ENCODE measurements around the gene LATS1.
"Not testable (repeated sequence)": the region's sequence is repeated elsewhere in the genome, so short reads cannot be mapped to it uniquely, and the experiment has no call there.

Gene LATS1

GRCh38 chr6:149751239-149751638, 33.3 kb upstream of the LATS1 start:
- Histone ChIP-seq H3K36me3 (ENCODE audit: control insufficient read depth in 1 of 2, insufficient read depth in 2 of 2, low read length in 2 of 2) (no peaks in the 10 kb centered on the region), H3K27me3 (ENCODE audit: low read depth, low read length) (no peaks in the 10 kb centered on the region), H3K27ac (ENCODE audit: low read length) (no peak overlapping the region), H3K4me1 (ENCODE audit: control insufficient read depth in 1 of 2, insufficient read depth in 2 of 2, low read length in 2 of 2) (peaks cover 0 to 24% of the 10 kb centered on the region in 2 donors), H3K4me3 (ENCODE audit: low read depth in 1 of 2, low read length in 2 of 2) (peak overlapping the region in 1 of 2 donors; percentile 99), H3K9me3 (ENCODE audit: control insufficient read depth in 1 of 2, low read length in 2 of 2) (no peaks in the 10 kb centered on the region)

DNA sequence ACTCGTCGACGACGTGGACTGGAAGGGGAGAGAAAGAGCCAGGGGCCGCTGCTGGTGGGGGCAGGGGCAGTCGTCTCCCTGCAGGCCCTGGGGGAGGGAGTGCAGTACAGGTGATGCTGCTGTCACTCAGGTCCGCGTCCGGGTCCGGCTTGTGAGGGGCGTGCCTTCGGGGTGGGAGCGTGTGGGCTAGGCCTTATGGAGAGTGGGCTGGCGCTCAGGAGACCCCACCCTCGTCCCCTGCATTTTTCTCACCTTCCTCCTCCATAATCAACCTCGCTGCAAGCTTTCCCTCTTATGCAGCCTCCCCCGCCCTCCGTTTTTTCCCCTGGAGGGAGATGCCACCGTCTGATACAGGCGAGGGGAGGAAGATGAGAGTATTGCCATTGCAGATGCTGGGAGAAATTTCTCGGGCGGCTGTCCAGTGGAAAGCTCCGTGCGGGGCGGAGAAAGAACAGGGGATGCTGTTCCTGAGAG, 32.3 kb upstream of the LATS1 start:
- no peaks in the 10 kb centered on the region for H3K27me3 ChIP-seq (ENCODE audit: low read depth, low read length)
- no peaks in the 10 kb centered on the region for H3K36me3 ChIP-seq (ENCODE audit: control insufficient read depth in 1 of 2, insufficient read depth in 2 of 2, low read length in 2 of 2)
- peaks cover 0 to 31% of the 10 kb centered on the region in 2 donors for H3K4me1 ChIP-seq (ENCODE audit: control insufficient read depth in 1 of 2, insufficient read depth in 2 of 2, low read length in 2 of 2)
- H3K9me3 ChIP-seq (ENCODE audit: control insufficient read depth in 1 of 2, low read length in 2 of 2) = no peaks in the 10 kb centered on the region
- peak overlapping the region; percentile 82 to 99 for H3K4me3 ChIP-seq (ENCODE audit: low read depth in 1 of 2, low read length in 2 of 2)
- H3K27ac ChIP-seq (ENCODE audit: low read length) = peak overlapping the region; percentile 72

GRCh38 chr6:149749594-149750135, 31.8 kb upstream of the LATS1 start, which contains the start of gene PCMT1:
TSS of gene PCMT1 (plus strand) at chr6:149749741. CDS start at chr6:149749902, 161 bp downstream.
- no peaks in the 10 kb centered on the region for H3K27me3 ChIP-seq (ENCODE audit: low read depth, low read length)
- H3K9me3 ChIP-seq (ENCODE audit: control insufficient read depth in 1 of 2, low read length in 2 of 2) = no peaks in the 10 kb centered on the region

DNA sequence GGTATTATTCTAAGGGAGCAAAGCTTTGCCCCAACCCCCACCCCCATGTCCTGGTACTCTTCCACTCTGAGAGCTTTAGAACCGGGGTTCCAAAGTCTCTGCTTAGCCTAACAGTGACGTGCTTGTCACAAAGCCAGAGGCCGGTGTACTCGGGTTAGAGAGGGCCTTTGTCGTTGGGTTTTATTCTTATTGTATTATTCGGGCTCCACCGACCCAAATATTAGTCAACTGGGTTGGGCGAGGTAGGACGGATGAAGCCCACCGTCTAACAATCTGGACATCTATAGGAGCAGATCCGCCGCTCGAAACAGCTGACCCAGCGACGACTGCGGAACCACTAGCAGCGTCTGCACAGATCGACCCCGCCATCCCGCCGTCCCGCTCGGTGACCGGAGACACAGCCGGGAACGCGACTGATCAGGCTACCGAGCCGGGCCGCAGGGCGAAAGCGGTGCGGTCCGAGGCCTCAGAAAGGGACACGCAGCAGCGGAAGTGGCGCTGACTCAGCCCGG, 31.2 kb upstream of the LATS1 start:
- not testable (repeated sequence) for H3K9me3 ChIP-seq (ENCODE audit: control insufficient read depth in 1 of 2, low read length in 2 of 2); H3K27me3 ChIP-seq (ENCODE audit: low read depth, low read length); H3K36me3 ChIP-seq (ENCODE audit: control insufficient read depth in 1 of 2, insufficient read depth in 2 of 2, low read length in 2 of 2)
- Histone ChIP-seq H3K27ac (ENCODE audit: low read length) (peak overlapping the region; percentile 72), H3K4me1 (ENCODE audit: control insufficient read depth in 1 of 2, insufficient read depth in 2 of 2, low read length in 2 of 2) (peaks cover 0 to 34% of the 10 kb centered on the region in 2 donors), H3K4me3 (ENCODE audit: low read depth in 1 of 2, low read length in 2 of 2) (peak overlapping the region; percentile 82 to 99)

More at GRCh38 chr6:149749594-149750135, 31.8 kb upstream of the LATS1 start, which contains the start of gene PCMT1:
- peaks cover 0 to 34% of the 10 kb centered on the region in 2 donors for H3K4me1 ChIP-seq (ENCODE audit: control insufficient read depth in 1 of 2, insufficient read depth in 2 of 2, low read length in 2 of 2)
- peak within 1 kb of the TSS; percentile 72 for H3K27ac ChIP-seq (ENCODE audit: low read length)
- no peaks in the 10 kb centered on the region for H3K36me3 ChIP-seq (ENCODE audit: control insufficient read depth in 1 of 2, insufficient read depth in 2 of 2, low read length in 2 of 2)
- H3K4me3 ChIP-seq (ENCODE audit: low read depth in 1 of 2, low read length in 2 of 2) = peak within 1 kb of the TSS; percentile 82 to 99

GRCh38 chr6:149746147-149746946, 28.4 kb upstream of the LATS1 start, which contains the start of gene NUP43:
TSS of gene NUP43 (minus strand) at chr6:149746529. CDS start at chr6:149746495, 34 bp downstream.
- Histone ChIP-seq H3K27ac (ENCODE audit: low read length) (peak within 1 kb of the TSS; percentile 74), H3K4me1 (ENCODE audit: control insufficient read depth in 1 of 2, insufficient read depth in 2 of 2, low read length in 2 of 2) (peaks cover 0 to 26% of the 10 kb centered on the region in 2 donors), H3K27me3 (ENCODE audit: low read depth, low read length) (no peaks in the 10 kb centered on the region), H3K36me3 (ENCODE audit: control insufficient read depth in 1 of 2, insufficient read depth in 2 of 2, low read length in 2 of 2) (peaks cover 4 to 15% of the 10 kb centered on the region in 2 donors), H3K9me3 (ENCODE audit: control insufficient read depth in 1 of 2, low read length in 2 of 2) (no peaks in the 10 kb centered on the region), H3K4me3 (ENCODE audit: low read depth in 1 of 2, low read length in 2 of 2) (peak within 1 kb of the TSS; percentile 82 to 97)

DNA sequence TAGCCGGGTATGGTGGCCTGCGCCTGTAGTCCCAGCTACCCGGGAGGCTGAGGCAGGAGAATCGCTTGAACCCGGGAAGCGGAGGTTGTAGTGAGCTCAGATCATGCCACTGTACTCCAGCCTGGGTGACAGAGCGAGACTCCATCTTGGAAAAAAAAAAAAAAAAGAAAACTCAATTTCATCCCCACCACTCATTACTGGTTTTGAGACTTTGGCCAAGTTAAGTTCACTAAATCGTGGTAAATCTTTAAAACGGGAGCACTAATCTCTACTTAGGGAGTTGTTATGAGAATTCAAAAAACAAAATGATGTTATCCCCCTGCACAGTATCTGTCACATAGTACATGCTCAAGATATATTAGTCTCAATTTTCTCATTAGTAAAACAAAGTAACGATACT, 27.4 kb upstream of the LATS1 start:
- Histone ChIP-seq H3K4me1 (ENCODE audit: control insufficient read depth in 1 of 2, insufficient read depth in 2 of 2, low read length in 2 of 2) (peaks cover 0 to 16% of the 10 kb centered on the region in 2 donors), H3K36me3 (ENCODE audit: control insufficient read depth in 1 of 2, insufficient read depth in 2 of 2, low read length in 2 of 2) (peaks cover 10 to 26% of the 10 kb centered on the region in 2 donors), H3K4me3 (ENCODE audit: low read depth in 1 of 2, low read length in 2 of 2) (peak overlapping the region; percentile 82 to 97)
- H3K27me3 ChIP-seq (ENCODE audit: low read depth, low read length); H3K9me3 ChIP-seq (ENCODE audit: control insufficient read depth in 1 of 2, low read length in 2 of 2); H3K27ac ChIP-seq (ENCODE audit: low read length): not testable (repeated sequence)

GRCh38 chr6:149734915-149735314, 17.0 kb upstream of the LATS1 start:
- no peak overlapping the region for H3K27ac ChIP-seq (ENCODE audit: low read length)
- H3K4me3 ChIP-seq (ENCODE audit: low read depth in 1 of 2, low read length in 2 of 2) = no peak overlapping the region
- H3K9me3 ChIP-seq (ENCODE audit: control insufficient read depth in 1 of 2, low read length in 2 of 2) = no peaks in the 10 kb centered on the region
- peaks cover 22 to 52% of the 10 kb centered on the region in 2 donors for H3K36me3 ChIP-seq (ENCODE audit: control insufficient read depth in 1 of 2, insufficient read depth in 2 of 2, low read length in 2 of 2)
- H3K4me1 ChIP-seq (ENCODE audit: control insufficient read depth in 1 of 2, insufficient read depth in 2 of 2, low read length in 2 of 2) = no peaks in the 10 kb centered on the region
- H3K27me3 ChIP-seq (ENCODE audit: low read depth, low read length) = no peaks in the 10 kb centered on the region

DNA sequence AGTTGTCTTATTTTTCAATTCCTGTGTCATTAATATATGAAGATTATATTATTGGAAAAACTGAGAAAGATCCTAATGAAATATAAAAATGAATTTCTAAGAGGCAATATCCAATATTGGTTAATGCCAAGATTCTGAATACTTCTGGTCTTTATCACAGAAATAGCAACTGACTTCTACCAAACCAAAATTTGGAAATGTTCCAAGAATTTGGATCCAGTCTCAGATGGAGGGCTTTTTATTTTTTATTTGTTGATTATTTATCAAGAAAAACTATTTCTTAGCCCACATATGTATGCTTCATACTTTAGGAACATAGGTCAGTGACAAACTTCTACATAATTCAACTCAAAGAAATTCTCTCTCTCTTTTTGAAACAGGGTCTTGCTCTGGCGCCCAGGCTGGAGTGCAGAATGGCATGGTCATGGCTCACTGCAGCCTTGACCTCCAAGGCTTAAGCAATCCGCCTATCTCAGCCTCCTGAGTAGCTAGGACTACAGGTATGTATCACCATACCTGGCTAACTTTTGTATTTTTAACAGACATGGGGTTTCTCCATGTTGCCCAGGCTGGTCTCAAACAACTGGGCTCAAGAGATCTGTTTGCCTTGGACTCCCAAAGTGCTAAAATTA, 15.3 kb upstream of the LATS1 start:
- peaks cover 20 to 53% of the 10 kb centered on the region in 2 donors for H3K36me3 ChIP-seq (ENCODE audit: control insufficient read depth in 1 of 2, insufficient read depth in 2 of 2, low read length in 2 of 2)

DNA sequence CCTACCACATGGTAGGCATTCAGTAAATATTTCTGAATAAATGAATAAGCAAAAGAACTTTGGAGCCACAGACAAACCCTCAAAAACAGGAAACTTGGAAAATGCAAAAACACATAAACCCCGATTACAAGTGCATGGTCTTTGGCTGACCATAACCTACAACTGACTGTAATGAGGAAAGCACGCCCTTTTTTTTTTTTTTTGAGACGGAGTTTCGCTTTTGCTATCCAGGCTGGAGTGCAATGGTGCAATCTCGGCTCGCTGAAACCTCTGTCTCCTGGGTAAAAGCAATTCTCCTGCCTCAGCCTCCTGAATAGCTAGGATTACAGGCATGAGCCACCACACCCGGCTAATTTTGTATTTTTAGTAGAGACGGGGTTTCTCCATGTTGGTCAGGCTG, 11.9 kb upstream of the LATS1 start:
- H3K36me3 ChIP-seq (ENCODE audit: control insufficient read depth in 1 of 2, insufficient read depth in 2 of 2, low read length in 2 of 2) = peaks cover 23 to 47% of the 10 kb centered on the region in 2 donors
- H3K4me3 ChIP-seq (ENCODE audit: low read depth in 1 of 2, low read length in 2 of 2) = no peak overlapping the region
- H3K27ac ChIP-seq (ENCODE audit: low read length) = no peak overlapping the region
- no peaks in the 10 kb centered on the region for H3K4me1 ChIP-seq (ENCODE audit: control insufficient read depth in 1 of 2, insufficient read depth in 2 of 2, low read length in 2 of 2)
- H3K9me3 ChIP-seq (ENCODE audit: control insufficient read depth in 1 of 2, low read length in 2 of 2) = no peaks in the 10 kb centered on the region
- H3K27me3 ChIP-seq (ENCODE audit: low read depth, low read length) = no peaks in the 10 kb centered on the region

More for the DNA sequence above, 15.3 kb upstream of the LATS1 start:
- Histone ChIP-seq H3K4me1 (ENCODE audit: control insufficient read depth in 1 of 2, insufficient read depth in 2 of 2, low read length in 2 of 2) (no peaks in the 10 kb centered on the region), H3K27me3 (ENCODE audit: low read depth, low read length) (no peaks in the 10 kb centered on the region), H3K27ac (ENCODE audit: low read length) (no peak overlapping the region), H3K4me3 (ENCODE audit: low read depth in 1 of 2, low read length in 2 of 2) (no peak overlapping the region), H3K9me3 (ENCODE audit: control insufficient read depth in 1 of 2, low read length in 2 of 2) (no peaks in the 10 kb centered on the region)

DNA sequence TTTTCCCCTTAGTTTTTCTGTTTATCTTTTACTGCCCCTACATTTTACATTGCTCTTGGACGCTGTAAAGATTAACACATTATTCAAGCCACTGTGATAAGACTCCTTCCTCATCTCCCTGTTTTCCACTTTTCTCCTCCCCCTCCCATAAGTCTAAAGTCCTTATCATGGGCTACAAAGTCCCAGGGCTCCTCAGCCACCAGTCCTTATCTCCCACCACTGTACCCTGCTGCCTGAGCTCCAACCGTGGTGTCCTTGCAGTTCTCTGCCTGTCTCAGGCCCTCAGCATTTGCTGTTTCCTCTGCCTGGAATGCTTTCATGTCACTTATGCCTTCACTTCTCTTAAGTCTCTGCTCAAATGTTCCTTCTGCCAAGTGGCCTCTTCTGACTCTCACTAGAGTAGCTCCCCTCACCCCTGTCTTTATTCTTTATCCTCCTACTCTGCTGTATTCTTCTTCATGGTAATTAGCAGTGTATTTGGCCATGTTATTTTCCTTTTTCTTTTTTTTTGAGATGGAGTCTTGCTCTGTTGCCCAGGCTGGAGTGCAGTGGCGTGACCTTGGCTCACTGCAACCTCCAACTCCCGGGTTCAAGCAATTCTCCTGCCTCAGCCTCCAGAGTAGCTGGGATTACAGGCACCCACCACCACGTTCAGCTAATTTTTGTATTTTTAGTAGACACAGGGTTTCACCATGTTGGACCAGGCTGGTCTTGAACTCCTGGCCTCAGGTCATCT, 10.8 kb upstream of the LATS1 start:
- Histone ChIP-seq H3K36me3 (ENCODE audit: control insufficient read depth in 1 of 2, insufficient read depth in 2 of 2, low read length in 2 of 2) (peaks cover 21 to 45% of the 10 kb centered on the region in 2 donors), H3K27ac (ENCODE audit: low read length) (no peak overlapping the region)

More for the DNA sequence above, 10.8 kb upstream of the LATS1 start:
- H3K4me1 ChIP-seq (ENCODE audit: control insufficient read depth in 1 of 2, insufficient read depth in 2 of 2, low read length in 2 of 2) = no peaks in the 10 kb centered on the region
- H3K4me3 ChIP-seq (ENCODE audit: low read depth in 1 of 2, low read length in 2 of 2) = no peak overlapping the region
- H3K9me3 ChIP-seq (ENCODE audit: control insufficient read depth in 1 of 2, low read length in 2 of 2) = no peaks in the 10 kb centered on the region
- H3K27me3 ChIP-seq (ENCODE audit: low read depth, low read length) = no peaks in the 10 kb centered on the region

Data from muscle layer of duodenum (tissue), 2 donors.